Epithelial cell of prostate (primary cell): ENCODE results near the gene SPIN2B.

ENCODE experiments used
- DNase-seq: peaks from one replicate; pipeline ENCODE4 v3.0.0-alpha.2; 2011; ENCODE audit warnings: low read depth, low spot score
- H3K27ac ChIP-seq: fragments of 450-650 bp; 2 replicates; pipeline ENCODE4 v1.5.1; 2017; ENCODE audit warnings: mild to moderate bottlenecking

The SPIN2B gene

DNA sequence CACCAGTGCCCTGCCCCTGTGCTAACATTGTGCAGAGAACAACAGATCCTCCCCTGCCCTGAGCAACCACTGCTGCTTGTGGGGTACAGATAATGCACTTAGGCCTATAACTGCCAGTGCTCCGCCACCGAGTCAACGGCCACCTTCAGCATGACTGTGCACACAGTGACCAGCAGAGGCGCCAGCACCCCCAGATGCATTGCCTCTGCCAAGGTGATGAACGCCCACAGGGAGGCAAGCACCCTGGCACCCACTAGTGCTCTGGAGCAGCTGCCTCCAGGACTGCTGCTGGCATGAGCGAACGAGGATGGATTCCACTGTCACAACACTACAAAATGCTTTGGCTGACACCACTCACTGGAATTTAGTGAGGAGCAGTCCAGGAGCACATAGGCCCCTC lies 38.2 kb downstream of the SPIN2B start:
- DNase-seq, result no peak
- no peak overlapping the region for H3K27ac ChIP-seq

GRCh38 chrX:57074458-57074857 lies 46.9 kb downstream of the SPIN2B start:
- no peak for DNase-seq
- no peak overlapping the region for H3K27ac ChIP-seq

- no peak overlapping the region for H3K27ac ChIP-seq
Observed at GRCh38 chrX:57070185-57070984, 51.0 kb downstream of the SPIN2B start.

More at GRCh38 chrX:57070185-57070984, 51.0 kb downstream of the SPIN2B start:
- no peak for DNase-seq
